Liver (tissue), 9 donors: Measurements from ENCODE around the gene ACOT6. TPM values are rescaled to one million over a fixed set of nuclear protein-coding genes. Genes with fewer than 3 reads are reported as not detected.
"Not testable (repeated sequence)": the region's sequence is repeated elsewhere in the genome, so short reads cannot be mapped to it uniquely, and the experiment has no call there.

ENCODE experiments used
- DNase-seq: peaks from one replicate; pipeline ENCODE4 v3.0.0-alpha.2; 2017; ENCODE audit warnings: low spot score
- H3K27ac ChIP-seq, 2 donors: one replicate each; pipeline ENCODE4 v1.7.0; 2013; ENCODE audit warnings: inconsistent platforms in 2 of 2, low read length in 2 of 2, control low read depth in 1 of 2, low read depth in 1 of 2, mild to moderate bottlenecking in 1 of 2
- H3K27me3 ChIP-seq, 4 donors: one replicate each; pipeline versions ENCODE4 v1.6.1 to v1.7.0; 2013; ENCODE audit warnings: low read length in 3 of 4, inconsistent platforms in 1 of 4, mild to moderate bottlenecking in 1 of 4, moderate library complexity in 1 of 4; ENCODE audit not compliant: control insufficient read depth in 4 of 4, insufficient read depth in 4 of 4
- H3K36me3 ChIP-seq, 4 donors: one replicate each; pipeline versions ENCODE4 v1.6.1 to v1.7.0; 2013; ENCODE audit warnings: low read length in 3 of 4, mild to moderate bottlenecking in 3 of 4, low read depth in 1 of 4, moderate library complexity in 1 of 4; ENCODE audit not compliant: control insufficient read depth in 4 of 4, insufficient read depth in 3 of 4
- H3K4me1 ChIP-seq, 4 donors: one replicate each; pipeline versions ENCODE4 v1.6.1 to v1.7.0; 2013; ENCODE audit warnings: low read length in 3 of 4, mild to moderate bottlenecking in 3 of 4, moderate library complexity in 1 of 4; ENCODE audit not compliant: control insufficient read depth in 4 of 4, insufficient read depth in 4 of 4
- H3K4me3 ChIP-seq, 3 donors: one replicate each; pipeline versions ENCODE4 v1.6.1 to v1.7.0; 2013; ENCODE audit warnings: low read length in 3 of 3, control low read depth in 1 of 3, low read depth in 1 of 3, mild to moderate bottlenecking in 1 of 3
- H3K9ac ChIP-seq, 2 donors: one replicate each; pipeline ENCODE4 v1.7.0; 2013; ENCODE audit warnings: low read length in 2 of 2, mild to moderate bottlenecking in 2 of 2, moderate library complexity in 2 of 2, control low read depth in 1 of 2, low read depth in 1 of 2
- H3K9me3 ChIP-seq, 4 donors: one replicate each; pipeline versions ENCODE4 v1.6.1 to v1.7.0; 2013; ENCODE audit warnings: low read length in 3 of 4; ENCODE audit not compliant: control insufficient read depth in 4 of 4
- EGR1 ChIP-seq, 2 donors: IDR thresholded peaks; 2 replicates each; pipeline ENCODE4 v1.6.1; 2016 to 2018; ENCODE audit warnings: antibody characterized with exemption in 2 of 2, low read depth in 2 of 2
- FOXA1 ChIP-seq: IDR thresholded peaks from 2 replicates; pipeline ENCODE4 v1.6.1; 2016; ENCODE audit warnings: antibody characterized with exemption
- FOXA2 ChIP-seq: IDR thresholded peaks from 2 replicates; pipeline ENCODE4 v1.6.1; 2016; ENCODE audit warnings: antibody characterized with exemption
- HNF4A ChIP-seq, 2 donors: conservative IDR thresholded peaks; 2 replicates each; pipeline ENCODE4 v1.6.1; 2016; ENCODE audit warnings: antibody characterized with exemption in 2 of 2, mild to moderate bottlenecking in 2 of 2
- HNF4G ChIP-seq: IDR thresholded peaks from 2 replicates; pipeline ENCODE4 v1.6.1; 2016; ENCODE audit warnings: antibody characterized with exemption
- NR2F2 ChIP-seq: IDR thresholded peaks from 2 replicates; pipeline ENCODE4 v1.6.1; 2016; ENCODE audit warnings: antibody characterized with exemption
- RAD21 ChIP-seq, 2 donors: IDR thresholded peaks; 2 replicates each; pipeline ENCODE4 v1.6.1; 2016; ENCODE audit warnings: antibody characterized with exemption in 2 of 2, mild to moderate bottlenecking in 2 of 2
- RXRA ChIP-seq, 2 donors: IDR thresholded peaks; 2 replicates each; pipeline ENCODE4 v1.6.1; 2017 to 2018; ENCODE audit warnings: antibody characterized with exemption in 2 of 2, mild to moderate bottlenecking in 1 of 2
- SP1 ChIP-seq: IDR thresholded peaks from 2 replicates; pipeline ENCODE4 v1.6.1; 2018; ENCODE audit warnings: antibody characterized with exemption, mild to moderate bottlenecking
- TAF1 ChIP-seq: conservative IDR thresholded peaks from 2 replicates; pipeline ENCODE4 v1.6.1; 2016; ENCODE audit warnings: antibody characterized with exemption, mild to moderate bottlenecking
- YY1 ChIP-seq: IDR thresholded peaks from 2 replicates; pipeline ENCODE4 v1.6.1; 2016; ENCODE audit warnings: antibody characterized with exemption, mild to moderate bottlenecking
- WGBS: extraction: QIAGEN DNeasy Blood & Tissue Kit; methylation state at CpG from one replicate; pipeline ENCODE4 v1.1.7; 2013; 5-methylcytosine and 5-hydroxymethylcytosine counted together
- polyA plus RNA-seq, 2 donors: library from polyadenylated mRNA; stranded (reverse) in 1 of 2; unstranded in 1 of 2; fragments of 200-250 nt in 1 of 2; fragments of >200 nt in 1 of 2; fragmentation: Nextera tagmentation in 1 of 2; extraction: Ambion mirVana in 1 of 2; gene quantifications; one replicate each; pipeline versions ENCODE4 v1.2.1 to v1.2.3, GENCODE V29; 2013 to 2015
- total RNA-seq, 2 donors: library from RNA; depleted of rRNA; stranded (reverse); fragments of >200 nt; gene quantifications; one replicate each; pipeline ENCODE4 v1.2.3, GENCODE V29; 2014
- TF ChIP-seq, protein P1 (sequence below): IDR thresholded peaks from 2 replicates; pipeline ENCODE4 v1.6.1; 2016; ENCODE audit warnings: antibody characterized with exemption
- TF ChIP-seq, protein P2 (sequence below): IDR thresholded peaks from 2 replicates; pipeline ENCODE4 v1.6.1; 2016; ENCODE audit warnings: antibody characterized with exemption
- TF ChIP-seq, protein P3 (sequence below): fragments of 150-350 bp; IDR thresholded peaks from 2 replicates; pipeline ENCODE4 v1.5.1; 2017; ENCODE audit warnings: improper control_type of control experiment, low read depth, low read length; ENCODE audit not compliant: missing input control
- TF ChIP-seq, protein P4 (sequence below): IDR thresholded peaks from 2 replicates; pipeline ENCODE4 v1.6.1; 2016; ENCODE audit warnings: antibody characterized with exemption
- donor health status: healthy.
- donor health status: healthy.
- donor health status: healthy.
- donor health status: healthy.
- donor health status: healthy.

ACOT6 gene
- total and polyA plus RNA-seq, 4 donors = 0.65 to 1.1 (median 1.1) TPM; not detected in 1

DNA sequence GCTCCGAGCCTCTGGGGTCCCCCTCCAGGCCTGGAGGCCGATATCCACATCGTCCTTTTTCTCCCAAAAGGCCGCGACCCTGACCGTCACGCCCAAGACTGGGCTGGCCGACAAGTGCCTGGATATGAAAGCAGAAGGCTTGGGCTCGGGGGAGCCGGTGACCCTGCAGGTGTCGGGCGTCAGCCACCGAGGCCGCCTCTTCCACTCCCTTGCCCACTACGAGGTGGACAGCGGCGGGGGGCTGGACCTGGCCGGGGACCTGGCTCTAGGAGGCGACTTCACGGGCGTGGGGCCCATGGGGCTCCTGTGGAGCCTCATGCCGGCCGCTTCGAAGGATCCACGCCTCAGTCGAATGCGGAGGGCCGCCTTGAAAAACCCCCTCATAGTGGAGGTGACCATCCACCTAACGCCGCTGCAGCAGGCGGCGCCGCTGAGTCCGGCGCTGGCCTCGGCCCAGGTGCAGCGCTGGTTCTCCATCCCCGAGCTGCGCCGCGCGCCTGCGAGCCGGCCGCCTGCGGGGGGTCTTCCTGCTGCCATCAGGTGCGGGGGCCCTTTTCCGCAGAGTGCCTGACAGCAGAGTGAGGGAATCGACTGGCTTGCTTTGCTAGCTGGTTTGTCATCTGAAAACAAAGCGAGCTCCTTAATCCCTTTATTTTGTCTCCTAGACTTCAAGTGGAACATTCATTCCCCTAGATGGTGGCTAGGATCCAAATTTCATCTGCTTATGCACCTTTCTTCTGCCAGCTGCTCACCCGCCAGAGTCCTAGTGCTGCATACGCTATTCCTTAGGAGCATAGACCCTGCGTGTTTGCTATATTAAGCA lies 21.9 kb downstream of the ACOT6 start:
- Histone ChIP-seq H3K4me1 (peaks cover 0 to 18% (median 15%) of the 10 kb centered on the region in 4 donors), H3K27ac (peak overlapping the region; percentile 79 to 87), H3K4me3 (peak overlapping the region; percentile 56 to 63 (median 61)), H3K27me3 (no peaks in the 10 kb centered on the region), H3K36me3 (no peaks in the 10 kb centered on the region), H3K9me3 (no peaks in the 10 kb centered on the region), H3K9ac (peak overlapping the region; percentile 74 to 77)
- peak; percentile 43 for DNase-seq
- TF ChIP-seq RAD21 (IDR thresholded peaks at IDR 0.05) (peak in 1 of 2 donors; percentile 21), YY1 (peak; percentile 2), EGR1 (IDR thresholded peaks at IDR 0.05; ENCODE audit: low read depth in 2 of 2) (no peak)
- 7% methylated on average over 53 of the region's 53 CpGs for WGBS

DNA sequence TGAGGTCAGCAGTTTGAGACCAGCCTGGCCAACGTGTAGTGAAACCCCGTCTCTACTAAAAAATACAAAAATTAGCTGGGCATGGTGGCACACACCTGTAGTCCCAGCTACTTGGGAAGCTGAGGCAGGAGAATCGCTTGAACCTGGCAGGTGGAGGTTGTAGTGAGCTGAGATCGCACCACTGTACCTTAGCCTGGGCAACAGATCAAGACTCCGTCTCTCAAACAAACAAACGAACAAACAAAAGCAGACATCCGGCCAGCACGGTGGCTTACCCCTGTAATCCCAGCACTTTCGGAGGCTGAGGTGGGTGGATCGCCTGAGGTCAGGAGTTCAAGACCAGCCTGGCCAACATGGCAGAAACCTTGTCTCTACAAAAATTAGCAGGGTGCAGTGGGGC lies 24.0 kb downstream of the ACOT6 start:
- H3K4me1 ChIP-seq = peaks cover 0 to 18% (median 15%) of the 10 kb centered on the region in 4 donors
- DNase-seq, H3K36me3 ChIP-seq, H3K27ac ChIP-seq, H3K9me3 ChIP-seq, H3K27me3 ChIP-seq, H3K4me3 ChIP-seq, H3K9ac ChIP-seq: not testable (repeated sequence)
- WGBS = 50% methylated on average over 10 of the region's 10 CpGs

DNA sequence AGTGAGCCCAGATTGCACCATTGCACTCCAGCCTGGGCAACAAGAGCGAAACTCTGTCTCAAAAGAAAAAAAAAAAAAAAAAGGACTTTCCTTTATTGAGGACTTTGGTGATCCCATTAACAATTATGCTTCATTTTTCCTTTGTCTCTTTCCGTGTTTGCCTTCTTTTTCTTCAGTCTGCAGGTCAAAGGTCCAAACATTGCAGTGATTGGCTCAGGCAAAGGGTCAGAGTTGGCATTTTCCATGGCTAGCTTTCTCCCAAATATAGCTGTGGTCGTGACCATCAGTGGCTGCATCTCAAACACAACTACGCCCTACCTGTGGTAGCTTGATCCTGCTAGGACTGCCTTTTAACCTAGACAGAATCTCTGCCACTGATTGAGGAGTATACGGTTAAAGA lies 25.5 kb downstream of the ACOT6 start:
- Histone ChIP-seq H3K27me3 (no peaks in the 10 kb centered on the region), H3K36me3 (no peaks in the 10 kb centered on the region), H3K4me1 (peaks cover 0 to 18% (median 14%) of the 10 kb centered on the region in 4 donors), H3K9me3 (no peaks in the 10 kb centered on the region), H3K27ac (no peak overlapping the region), H3K9ac (no peak overlapping the region), H3K4me3 (no peak overlapping the region)
- WGBS = 69% methylated on average over 5 of the region's 5 CpGs
- TF ChIP-seq SP1 (peak; percentile 29), FOXA2 (no peak), HNF4A (conservative IDR thresholded peaks at IDR 0.05) (peak; percentile 27 to 58), RAD21 (IDR thresholded peaks at IDR 0.05) (peak in 1 of 2 donors; percentile 5)
- DNase-seq = no peak

DNA sequence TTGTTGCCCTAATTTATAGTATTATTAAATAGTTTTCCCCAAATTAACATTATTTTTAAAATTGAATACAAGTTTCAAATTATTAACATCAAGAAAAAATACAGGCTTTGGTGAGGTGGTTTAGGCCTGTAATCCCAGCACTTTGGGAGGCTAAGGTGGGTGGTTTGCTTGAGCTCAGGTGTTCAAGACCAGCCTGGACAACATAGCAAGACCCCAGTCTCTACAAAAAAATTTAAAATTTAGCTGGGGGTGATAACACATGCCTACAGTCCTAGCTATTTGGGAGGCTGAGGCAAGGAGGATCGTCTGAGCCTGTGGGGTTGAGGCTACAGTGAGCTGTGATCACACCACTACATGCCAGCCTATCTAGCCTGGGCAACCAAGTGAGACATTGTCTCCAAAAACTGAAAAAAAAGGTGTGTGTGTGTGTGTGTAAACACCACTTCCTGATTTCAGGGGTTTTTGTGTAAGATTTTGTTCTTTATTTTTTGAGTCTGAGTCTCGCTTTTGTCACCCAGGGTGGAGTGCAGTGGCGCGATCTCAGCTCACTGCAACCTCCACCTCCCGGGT lies 28.6 kb downstream of the ACOT6 start:
- WGBS = 88% methylated on average over 5 of the region's 5 CpGs
- DNase-seq = no peak
- TF ChIP-seq, protein P1, sequence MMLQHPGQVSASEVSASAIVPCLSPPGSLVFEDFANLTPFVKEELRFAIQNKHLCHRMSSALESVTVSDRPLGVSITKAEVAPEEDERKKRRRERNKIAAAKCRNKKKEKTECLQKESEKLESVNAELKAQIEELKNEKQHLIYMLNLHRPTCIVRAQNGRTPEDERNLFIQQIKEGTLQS = no peak
- TF ChIP-seq TAF1 (no peak), NR2F2 (no peak), FOXA2 (no peak), YY1 (no peak), FOXA1 (no peak), RXRA (IDR thresholded peaks at IDR 0.05) (no peak), HNF4G (no peak), EGR1 (IDR thresholded peaks at IDR 0.05; ENCODE audit: low read depth in 2 of 2) (no peak), HNF4A (conservative IDR thresholded peaks at IDR 0.05) (no peak), RAD21 (IDR thresholded peaks at IDR 0.05) (no peak)
- TF ChIP-seq, protein P2, sequence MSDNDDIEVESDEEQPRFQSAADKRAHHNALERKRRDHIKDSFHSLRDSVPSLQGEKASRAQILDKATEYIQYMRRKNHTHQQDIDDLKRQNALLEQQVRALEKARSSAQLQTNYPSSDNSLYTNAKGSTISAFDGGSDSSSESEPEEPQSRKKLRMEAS = no peak
- TF ChIP-seq, protein P3, sequence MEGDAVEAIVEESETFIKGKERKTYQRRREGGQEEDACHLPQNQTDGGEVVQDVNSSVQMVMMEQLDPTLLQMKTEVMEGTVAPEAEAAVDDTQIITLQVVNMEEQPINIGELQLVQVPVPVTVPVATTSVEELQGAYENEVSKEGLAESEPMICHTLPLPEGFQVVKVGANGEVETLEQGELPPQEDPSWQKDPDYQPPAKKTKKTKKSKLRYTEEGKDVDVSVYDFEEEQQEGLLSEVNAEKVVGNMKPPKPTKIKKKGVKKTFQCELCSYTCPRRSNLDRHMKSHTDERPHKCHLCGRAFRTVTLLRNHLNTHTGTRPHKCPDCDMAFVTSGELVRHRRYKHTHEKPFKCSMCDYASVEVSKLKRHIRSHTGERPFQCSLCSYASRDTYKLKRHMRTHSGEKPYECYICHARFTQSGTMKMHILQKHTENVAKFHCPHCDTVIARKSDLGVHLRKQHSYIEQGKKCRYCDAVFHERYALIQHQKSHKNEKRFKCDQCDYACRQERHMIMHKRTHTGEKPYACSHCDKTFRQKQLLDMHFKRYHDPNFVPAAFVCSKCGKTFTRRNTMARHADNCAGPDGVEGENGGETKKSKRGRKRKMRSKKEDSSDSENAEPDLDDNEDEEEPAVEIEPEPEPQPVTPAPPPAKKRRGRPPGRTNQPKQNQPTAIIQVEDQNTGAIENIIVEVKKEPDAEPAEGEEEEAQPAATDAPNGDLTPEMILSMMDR = no peak
- TF ChIP-seq, protein P4, sequence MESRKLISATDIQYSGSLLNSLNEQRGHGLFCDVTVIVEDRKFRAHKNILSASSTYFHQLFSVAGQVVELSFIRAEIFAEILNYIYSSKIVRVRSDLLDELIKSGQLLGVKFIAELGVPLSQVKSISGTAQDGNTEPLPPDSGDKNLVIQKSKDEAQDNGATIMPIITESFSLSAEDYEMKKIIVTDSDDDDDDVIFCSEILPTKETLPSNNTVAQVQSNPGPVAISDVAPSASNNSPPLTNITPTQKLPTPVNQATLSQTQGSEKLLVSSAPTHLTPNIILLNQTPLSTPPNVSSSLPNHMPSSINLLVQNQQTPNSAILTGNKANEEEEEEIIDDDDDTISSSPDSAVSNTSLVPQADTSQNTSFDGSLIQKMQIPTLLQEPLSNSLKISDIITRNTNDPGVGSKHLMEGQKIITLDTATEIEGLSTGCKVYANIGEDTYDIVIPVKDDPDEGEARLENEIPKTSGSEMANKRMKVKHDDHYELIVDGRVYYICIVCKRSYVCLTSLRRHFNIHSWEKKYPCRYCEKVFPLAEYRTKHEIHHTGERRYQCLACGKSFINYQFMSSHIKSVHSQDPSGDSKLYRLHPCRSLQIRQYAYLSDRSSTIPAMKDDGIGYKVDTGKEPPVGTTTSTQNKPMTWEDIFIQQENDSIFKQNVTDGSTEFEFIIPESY = no peak

More for the DNA sequence above, 28.6 kb downstream of the ACOT6 start:
- no peak overlapping the region for H3K4me3 ChIP-seq
- no peak overlapping the region for H3K27ac ChIP-seq
- no peak overlapping the region for H3K9ac ChIP-seq
- H3K4me1 ChIP-seq = peaks cover 0 to 20% (median 17%) of the 10 kb centered on the region in 4 donors
- no peaks in the 10 kb centered on the region for H3K27me3 ChIP-seq
- H3K36me3 ChIP-seq = no peaks in the 10 kb centered on the region
- H3K9me3 ChIP-seq = no peaks in the 10 kb centered on the region
